Measurements from ENCODE around the gene PTEN. TPM values are rescaled to one million over a fixed set of nuclear protein-coding genes. Genes with fewer than 3 reads are reported as not detected.
"Not testable (repeated sequence)": the region's sequence is repeated elsewhere in the genome, so short reads cannot be mapped to it uniquely, and the experiment has no call there.

PTEN gene
- total RNA-seq, 1 experiment from 2014 or later = 24.5 TPM

- in situ Hi-C loops (cut with HindIII; ENCODE audit: low sequenced_read_pairs) = no loop called here
- no peak for DNase-seq (ENCODE audit: low spot score)
These were observed 18.4 kb upstream of the PTEN start for GRCh38 chr10:87844837-87845623.

- DNase-seq (ENCODE audit: low spot score) = no peak
- in situ Hi-C loops (cut with HindIII; ENCODE audit: low sequenced_read_pairs) = no loop called here
These were observed 17.8 kb upstream of the PTEN start for GRCh38 chr10:87845624-87845998.

DNA sequence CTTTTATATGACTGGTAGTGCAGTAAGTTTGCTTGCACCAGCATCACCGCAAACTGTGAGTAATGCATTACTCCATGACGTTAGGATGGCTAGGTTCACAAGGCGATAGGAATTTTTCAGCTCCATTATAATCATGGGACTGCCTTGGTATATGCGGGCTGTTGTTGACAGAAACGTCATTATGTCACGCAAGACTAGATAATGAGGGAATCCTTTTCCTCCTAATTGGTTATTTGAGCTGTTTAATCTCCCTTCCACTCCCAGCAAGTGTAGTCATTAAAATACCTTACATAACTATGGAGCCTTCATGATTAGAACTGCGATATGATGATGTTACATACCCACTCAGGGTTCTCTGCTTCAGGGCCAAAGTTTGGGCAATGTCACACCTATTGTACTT lies 17.4 kb upstream of the PTEN start:
- in situ Hi-C loops (cut with HindIII; ENCODE audit: low sequenced_read_pairs) = no loop called here
- no peak for DNase-seq (ENCODE audit: low spot score)

DNA sequence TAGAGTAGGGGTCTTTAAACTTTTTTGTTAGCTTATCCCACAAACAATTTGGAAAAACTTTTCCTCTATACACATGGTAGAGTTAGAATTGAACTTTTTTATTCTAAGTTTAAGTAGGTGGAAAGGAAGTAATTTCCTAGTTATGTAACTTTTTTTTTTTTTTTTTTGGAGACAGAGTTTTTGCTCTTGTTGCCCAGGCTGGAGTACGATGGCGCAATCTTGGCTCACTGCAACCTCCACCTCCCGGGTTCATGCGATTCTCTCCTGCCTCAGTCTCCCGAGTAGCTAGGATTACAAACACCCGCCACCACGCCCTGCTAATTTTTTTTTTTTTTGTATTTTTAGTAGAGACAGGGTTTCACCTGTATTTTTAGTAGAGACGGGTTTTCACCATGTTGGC lies 16.7 kb upstream of the PTEN start:
- in situ Hi-C loops (cut with HindIII; ENCODE audit: low sequenced_read_pairs); DNase-seq (ENCODE audit: low spot score): not testable (repeated sequence)

DNA sequence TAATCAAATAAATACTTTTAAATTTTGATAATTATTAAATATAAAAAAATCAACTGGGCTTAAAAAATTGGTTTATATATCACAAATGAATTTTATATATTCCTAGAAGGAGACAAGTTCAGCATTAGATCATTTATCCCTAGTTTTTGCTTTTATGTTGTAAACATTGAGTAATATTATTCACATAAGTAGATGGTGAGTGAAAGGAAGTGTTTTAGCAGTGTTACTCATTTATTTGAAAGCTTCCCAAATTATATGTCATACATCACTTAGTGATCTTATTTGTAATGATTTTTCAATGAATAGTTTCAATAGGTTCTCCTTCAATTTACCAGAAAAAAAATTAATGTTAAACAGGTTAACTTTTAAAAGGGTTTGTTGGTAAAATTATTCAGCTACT lies 15.9 kb upstream of the PTEN start:
- in situ Hi-C loops (cut with HindIII; ENCODE audit: low sequenced_read_pairs) = no loop called here
- no peak for DNase-seq (ENCODE audit: low spot score)

DNA sequence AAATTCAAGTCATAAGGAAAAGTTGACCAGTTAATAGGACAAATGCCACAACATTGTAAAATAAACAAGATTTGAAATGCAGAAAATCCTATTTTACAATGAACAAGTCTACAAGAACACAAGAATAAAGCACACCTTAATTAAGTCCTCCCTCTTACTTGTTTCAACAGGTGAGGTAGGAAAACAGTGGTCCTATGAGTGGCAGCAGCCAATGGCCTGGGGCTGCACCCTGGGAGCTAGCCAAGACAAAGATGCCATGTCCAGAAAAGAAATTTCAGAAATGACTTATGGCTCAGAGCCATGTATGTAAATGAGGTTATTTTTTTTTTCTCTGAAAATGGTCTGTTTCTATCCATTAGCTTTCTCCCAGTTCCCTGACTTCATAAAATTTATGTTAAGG lies 14.4 kb upstream of the PTEN start:
- no peak for DNase-seq (ENCODE audit: low spot score)
- in situ Hi-C loops (cut with HindIII; ENCODE audit: low sequenced_read_pairs) = no loop called here

- in situ Hi-C loops (cut with HindIII; ENCODE audit: low sequenced_read_pairs) = no loop called here
- DNase-seq (ENCODE audit: low spot score) = peak; percentile 93
These were observed 12.7 kb upstream of the PTEN start for GRCh38 chr10:87850742-87851205.

DNA sequence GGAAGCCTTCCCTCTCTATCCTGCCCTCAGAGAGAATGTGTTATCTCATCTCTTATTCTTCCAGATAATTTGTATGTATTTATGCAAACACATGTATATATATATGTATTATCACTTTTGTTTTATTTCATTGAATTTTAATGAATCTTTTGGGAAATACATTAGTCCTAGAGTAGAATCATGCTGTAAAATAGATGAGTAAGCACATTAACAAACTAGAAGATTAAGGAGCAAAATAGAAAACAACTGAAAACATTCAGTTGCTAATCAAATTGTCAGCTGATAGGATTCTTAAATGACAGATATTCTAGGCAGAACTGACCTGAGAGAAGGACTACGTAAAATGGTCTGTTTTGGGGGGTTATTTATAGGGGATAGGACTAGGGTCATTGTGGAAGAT lies 11.3 kb upstream of the PTEN start:
- in situ Hi-C loops (cut with HindIII; ENCODE audit: low sequenced_read_pairs) = no loop called here

DNA sequence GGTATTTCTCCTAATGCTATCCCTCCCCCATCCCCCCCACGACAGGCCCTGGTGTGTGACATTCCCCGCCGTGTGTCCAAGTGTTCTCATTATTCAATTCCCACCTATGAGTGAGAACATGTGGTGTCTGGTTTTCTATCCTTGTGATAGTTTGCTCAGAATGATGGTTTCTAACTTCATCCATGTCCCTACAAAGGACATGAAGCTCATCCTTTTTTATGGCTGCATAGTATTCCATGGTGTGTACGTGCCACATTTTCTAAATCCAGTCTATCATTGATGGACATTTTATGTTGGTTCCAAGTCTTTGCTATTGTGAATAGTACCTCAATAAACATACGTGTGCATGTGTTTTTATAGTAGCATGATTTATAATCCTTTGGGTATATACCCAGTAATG lies 8.2 kb upstream of the PTEN start:
- in situ Hi-C loops (cut with HindIII; ENCODE audit: low sequenced_read_pairs); DNase-seq (ENCODE audit: low spot score): not testable (repeated sequence)

More for the DNA sequence above, 11.3 kb upstream of the PTEN start:
- DNase-seq (ENCODE audit: low spot score) = no peak

GRCh38 chr10:87855665-87856064 lies 7.8 kb upstream of the PTEN start:
- DNase-seq (ENCODE audit: low spot score); in situ Hi-C loops (cut with HindIII; ENCODE audit: low sequenced_read_pairs): not testable (repeated sequence)

DNA sequence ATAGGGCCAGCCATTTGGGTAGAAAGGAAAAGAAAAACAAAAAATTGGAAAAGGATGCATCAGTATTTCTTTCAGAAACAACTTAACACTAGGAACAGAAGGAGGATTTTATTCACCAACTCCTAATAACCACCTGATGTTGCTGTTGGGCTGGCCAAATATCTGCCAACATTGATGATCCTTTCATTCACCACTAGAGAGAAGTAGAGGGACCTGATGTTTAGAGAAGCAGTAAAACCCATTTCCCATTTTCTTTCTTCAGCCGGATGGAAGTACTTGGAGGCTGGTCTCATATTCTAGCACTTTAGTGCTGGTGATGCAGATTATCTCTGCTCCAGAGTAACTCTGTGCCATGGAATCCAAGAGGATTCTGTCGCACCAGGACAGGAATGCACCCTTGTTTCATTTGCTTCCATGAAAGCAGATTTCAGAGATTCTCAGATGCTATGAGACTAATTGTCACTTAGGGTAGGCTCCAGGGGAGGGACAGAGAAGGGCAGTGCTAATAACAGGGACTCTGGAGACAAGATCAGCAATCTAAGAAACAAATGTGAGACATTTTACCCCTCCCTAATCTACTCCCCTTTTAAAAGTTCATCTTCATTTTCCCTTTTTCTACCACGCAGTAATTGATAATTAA lies 3.1 kb upstream of the PTEN start:
- DNase-seq (ENCODE audit: low spot score) = peak; percentile 75
- in situ Hi-C loops (cut with HindIII; ENCODE audit: low sequenced_read_pairs) = no loop called here

DNA sequence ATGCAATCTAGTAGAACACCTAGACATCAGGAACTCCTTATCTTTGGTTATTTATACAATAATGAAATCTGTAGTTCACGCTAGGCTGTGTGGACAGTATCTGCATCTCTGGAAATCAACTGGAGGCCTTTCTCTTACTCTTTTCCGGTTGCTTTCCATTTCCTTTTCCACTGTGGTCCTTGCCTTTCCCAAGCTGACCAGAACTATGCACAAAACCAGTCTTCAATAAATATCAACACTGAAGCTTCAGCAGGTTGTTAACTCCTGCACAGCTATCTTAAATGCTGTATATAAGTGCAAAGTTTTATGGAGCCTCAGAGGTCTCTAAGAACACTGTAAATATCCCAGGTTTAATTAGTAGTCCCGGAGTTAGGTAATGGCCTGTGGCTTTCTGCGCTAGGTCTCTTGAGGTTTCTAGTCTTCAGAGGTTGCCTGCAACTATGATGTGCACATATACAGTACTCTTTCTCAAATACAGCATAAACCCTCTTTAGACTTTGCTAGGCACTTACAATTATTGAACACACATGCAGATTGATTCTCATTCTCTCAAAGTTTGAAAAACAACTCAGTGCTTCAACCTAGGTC lies 2.5 kb upstream of the PTEN start:
- in situ Hi-C loops (cut with HindIII; ENCODE audit: low sequenced_read_pairs) = no loop called here
- DNase-seq (ENCODE audit: low spot score) = no peak

GRCh38 chr10:87861566-87861952 lies 1.9 kb upstream of the PTEN start:
- DNase-seq (ENCODE audit: low spot score) = peak; percentile 86
- in situ Hi-C loops (cut with HindIII; ENCODE audit: low sequenced_read_pairs) = no loop called here

- peak; percentile 95 for DNase-seq (ENCODE audit: low spot score)
- in situ Hi-C loops (cut with HindIII; ENCODE audit: low sequenced_read_pairs) = no loop called here
These were observed 1.3 kb upstream of the PTEN start for GRCh38 chr10:87861953-87862678.

GRCh38 chr10:87862679-87863052 lies 759 bp upstream of the PTEN start:
- no peak for DNase-seq (ENCODE audit: low spot score)
- in situ Hi-C loops (cut with HindIII; ENCODE audit: low sequenced_read_pairs) = no loop called here

DNA sequence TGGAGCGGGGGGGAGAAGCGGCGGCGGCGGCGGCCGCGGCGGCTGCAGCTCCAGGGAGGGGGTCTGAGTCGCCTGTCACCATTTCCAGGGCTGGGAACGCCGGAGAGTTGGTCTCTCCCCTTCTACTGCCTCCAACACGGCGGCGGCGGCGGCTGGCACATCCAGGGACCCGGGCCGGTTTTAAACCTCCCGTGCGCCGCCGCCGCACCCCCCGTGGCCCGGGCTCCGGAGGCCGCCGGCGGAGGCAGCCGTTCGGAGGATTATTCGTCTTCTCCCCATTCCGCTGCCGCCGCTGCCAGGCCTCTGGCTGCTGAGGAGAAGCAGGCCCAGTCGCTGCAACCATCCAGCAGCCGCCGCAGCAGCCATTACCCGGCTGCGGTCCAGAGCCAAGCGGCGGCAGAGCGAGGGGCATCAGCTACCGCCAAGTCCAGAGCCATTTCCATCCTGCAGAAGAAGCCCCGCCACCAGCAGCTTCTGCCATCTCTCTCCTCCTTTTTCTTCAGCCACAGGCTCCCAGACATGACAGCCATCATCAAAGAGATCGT lies 598 bp downstream of the PTEN start:
- DNase-seq (ENCODE audit: low spot score) = peak; percentile 58
- in situ Hi-C loops (cut with HindIII; ENCODE audit: low sequenced_read_pairs) = not testable (repeated sequence)

- DNase-seq (ENCODE audit: low spot score) = no peak
- in situ Hi-C loops (cut with HindIII; ENCODE audit: low sequenced_read_pairs) = no loop called here
These were observed 1.2 kb downstream of the PTEN start for GRCh38 chr10:87864496-87865059.

DNA sequence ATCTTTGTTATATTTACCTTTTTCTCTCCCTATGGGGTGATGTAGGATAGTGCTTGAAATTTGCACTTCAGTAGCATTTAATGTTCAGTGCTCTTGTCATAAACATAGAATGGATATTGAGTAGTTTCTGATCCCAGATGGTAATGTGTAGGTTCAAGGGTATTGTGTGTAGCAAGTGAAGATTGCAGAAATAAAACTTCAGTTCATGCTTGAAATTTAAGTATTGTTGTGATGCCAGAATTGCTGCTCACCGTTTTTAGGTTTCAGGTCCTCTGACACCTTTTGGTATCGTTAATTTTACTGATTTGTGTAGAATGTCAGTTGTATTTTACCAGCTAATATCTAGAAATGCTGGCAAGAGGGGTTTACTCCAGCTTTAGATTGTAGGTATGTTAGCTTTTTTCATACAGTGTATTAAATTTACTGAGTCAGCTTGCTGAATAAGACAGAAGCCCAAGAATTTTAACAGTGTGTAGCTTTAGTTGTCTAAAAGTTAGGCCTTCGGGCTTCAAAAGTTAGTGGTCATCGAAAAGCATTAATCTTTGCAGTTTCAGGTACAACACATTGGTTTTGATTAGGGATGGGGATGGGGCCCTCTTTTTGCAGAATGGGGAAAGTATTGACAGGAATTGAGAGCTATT lies 1.9 kb downstream of the PTEN start:
- no peak for DNase-seq (ENCODE audit: low spot score)
- in situ Hi-C loops (cut with HindIII; ENCODE audit: low sequenced_read_pairs) = no loop called here

Data from G401 (cell line).